ENCODE data around the gene CIZ1.

DNA sequence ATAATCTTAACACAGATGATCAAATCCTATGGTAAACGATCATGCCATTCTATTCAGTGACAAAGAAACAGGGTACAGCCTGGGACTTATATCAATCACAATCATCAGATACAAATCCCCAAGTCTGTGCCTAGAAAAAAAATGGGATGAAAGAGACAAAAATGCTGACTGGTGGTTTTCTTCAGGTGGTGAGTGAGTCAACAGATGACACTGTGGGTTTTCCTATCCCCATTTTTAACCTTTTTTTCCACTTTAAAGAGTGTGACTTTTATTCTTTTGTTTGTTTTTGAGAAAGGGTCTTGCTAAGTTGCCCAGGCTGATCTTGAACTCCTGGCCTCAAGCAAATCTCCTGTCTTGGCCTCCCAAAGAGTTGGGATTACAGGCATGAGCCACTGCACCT lies 3.2 kb downstream of the CIZ1 start:
- TF ChIP-seq, protein P1, sequence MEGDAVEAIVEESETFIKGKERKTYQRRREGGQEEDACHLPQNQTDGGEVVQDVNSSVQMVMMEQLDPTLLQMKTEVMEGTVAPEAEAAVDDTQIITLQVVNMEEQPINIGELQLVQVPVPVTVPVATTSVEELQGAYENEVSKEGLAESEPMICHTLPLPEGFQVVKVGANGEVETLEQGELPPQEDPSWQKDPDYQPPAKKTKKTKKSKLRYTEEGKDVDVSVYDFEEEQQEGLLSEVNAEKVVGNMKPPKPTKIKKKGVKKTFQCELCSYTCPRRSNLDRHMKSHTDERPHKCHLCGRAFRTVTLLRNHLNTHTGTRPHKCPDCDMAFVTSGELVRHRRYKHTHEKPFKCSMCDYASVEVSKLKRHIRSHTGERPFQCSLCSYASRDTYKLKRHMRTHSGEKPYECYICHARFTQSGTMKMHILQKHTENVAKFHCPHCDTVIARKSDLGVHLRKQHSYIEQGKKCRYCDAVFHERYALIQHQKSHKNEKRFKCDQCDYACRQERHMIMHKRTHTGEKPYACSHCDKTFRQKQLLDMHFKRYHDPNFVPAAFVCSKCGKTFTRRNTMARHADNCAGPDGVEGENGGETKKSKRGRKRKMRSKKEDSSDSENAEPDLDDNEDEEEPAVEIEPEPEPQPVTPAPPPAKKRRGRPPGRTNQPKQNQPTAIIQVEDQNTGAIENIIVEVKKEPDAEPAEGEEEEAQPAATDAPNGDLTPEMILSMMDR (IDR thresholded peaks at IDR 0.05; ENCODE audit: low read depth, low read length) = no peak
- TF ChIP-seq, protein P2, sequence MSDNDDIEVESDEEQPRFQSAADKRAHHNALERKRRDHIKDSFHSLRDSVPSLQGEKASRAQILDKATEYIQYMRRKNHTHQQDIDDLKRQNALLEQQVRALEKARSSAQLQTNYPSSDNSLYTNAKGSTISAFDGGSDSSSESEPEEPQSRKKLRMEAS (IDR thresholded peaks at IDR 0.05; ENCODE audit: low read depth, low read length) = no peak
- no peak for TF ChIP-seq POLR2A (IDR thresholded peaks at IDR 0.05; ENCODE audit: extremely low read depth, insufficient read length)

All from NB4 (cell line).